Neural cell (in vitro differentiated cells): ENCODE measurements around the gene INPP5A. TPM values are rescaled to one million over a fixed set of nuclear protein-coding genes. Genes with fewer than 3 reads are reported as not detected.

Experiments
- H2AFZ ChIP-seq: fragments of 200-600, 300-800 bp; sonication (generic), shearing (Covaris generic); 2 replicates; pipeline ENCODE4 v1.6.0; 2014; ENCODE audit warnings: low read depth, mild to moderate bottlenecking, antibody characterized with exemption, low read length, moderate library complexity
- H3F3A ChIP-seq: fragments of 200-600 bp; shearing (Covaris generic); 2 replicates; pipeline ENCODE4 v1.6.1; 2016; ENCODE audit warnings: mild to moderate bottlenecking, moderate library complexity, mixed read lengths, antibody characterized with exemption, low read length; ENCODE audit not compliant: insufficient read depth, poor library complexity, severe bottlenecking
- H3K27ac ChIP-seq: fragments of 200-600, 300-800 bp; sonication (generic), shearing (Covaris generic); 2 replicates; pipeline ENCODE4 v1.5.1; 2014; ENCODE audit warnings: mild to moderate bottlenecking, low read length, moderate library complexity
- H3K27me3 ChIP-seq: fragments of 300-800, 200-600 bp; sonication (generic), shearing (Covaris generic); 2 replicates; pipeline ENCODE4 v1.6.0; 2014; ENCODE audit warnings: mild to moderate bottlenecking, low read depth, low read length, moderate library complexity; ENCODE audit not compliant: insufficient read depth
- H3K36me3 ChIP-seq: fragments of 300-800, 200-600 bp; sonication (generic), shearing (Covaris generic); 2 replicates; pipeline ENCODE4 v1.5.1; 2014; ENCODE audit warnings: mild to moderate bottlenecking, antibody characterized with exemption, low read length, moderate library complexity; ENCODE audit not compliant: insufficient read depth
- H3K4me2 ChIP-seq: fragments of 300-800, 200-600 bp; sonication (generic), shearing (Covaris generic); 2 replicates; pipeline ENCODE4 v1.6.0; 2014; ENCODE audit warnings: mild to moderate bottlenecking, low read length
- H3K4me3 ChIP-seq: fragments of 300-800, 200-600 bp; sonication (generic), shearing (Covaris generic); 2 replicates; pipeline ENCODE4 v1.5.1; 2014; ENCODE audit warnings: mild to moderate bottlenecking, low read length, moderate library complexity
- H3K79me2 ChIP-seq: fragments of 200-600 bp; shearing (Covaris generic); replicated peaks from 2 replicates; pipeline ENCODE4 v1.6.0; 2014; ENCODE audit warnings: mild to moderate bottlenecking, low read length, moderate library complexity; ENCODE audit not compliant: insufficient read depth
- H3K9ac ChIP-seq: fragments of 300-800, 200-600 bp; sonication (generic), shearing (Covaris generic); 2 replicates; pipeline ENCODE4 v1.6.1; 2016; ENCODE audit warnings: mild to moderate bottlenecking, low read length, mixed read lengths
- H3K9me2 ChIP-seq: fragments of 200-600 bp; shearing (Covaris generic); 2 replicates; pipeline ENCODE4 v1.6.1; 2016; ENCODE audit warnings: mild to moderate bottlenecking, low read length, mixed read lengths; ENCODE audit not compliant: insufficient read depth
- H3K9me3 ChIP-seq: fragments of 200-600, 300-800 bp; sonication (generic), shearing (Covaris generic); 2 replicates; pipeline ENCODE4 v1.6.1; 2016; ENCODE audit warnings: mild to moderate bottlenecking, mixed run types, low read length, moderate library complexity, mixed read lengths
- H4K20me1 ChIP-seq: fragments of 200-600 bp; shearing (Covaris generic); 2 replicates; pipeline ENCODE4 v1.6.1; 2016; ENCODE audit warnings: mild to moderate bottlenecking, mixed run types; ENCODE audit not compliant: insufficient read depth
- CTCF ChIP-seq: fragments of 450-650 bp; IDR thresholded peaks from 2 replicates; pipeline ENCODE4 v1.5.1; 2014; ENCODE audit warnings: antibody characterized with exemption, mild to moderate bottlenecking, moderate library complexity; ENCODE audit not compliant: poor library complexity, severe bottlenecking
- EP300 ChIP-seq: fragments of 450-650 bp; conservative IDR thresholded peaks from 2 replicates; pipeline ENCODE4 v1.6.1; 2014; ENCODE audit warnings: antibody characterized with exemption, mild to moderate bottlenecking, moderate library complexity; ENCODE audit not compliant: poor library complexity, severe bottlenecking
- EZH2 ChIP-seq: fragments of 200-600, 300-800 bp; shearing (Covaris generic), sonication (generic); IDR thresholded peaks from 2 replicates; pipeline ENCODE4 v1.6.1; 2014; ENCODE audit warnings: antibody characterized with exemption, low read length, borderline replicate concordance, mild to moderate bottlenecking; ENCODE audit not compliant: insufficient read depth, poor library complexity, severe bottlenecking
- MXI1 ChIP-seq: fragments of 450-650 bp; conservative IDR thresholded peaks from 2 replicates; pipeline ENCODE4 v1.6.1; 2014; ENCODE audit warnings: antibody characterized with exemption, mild to moderate bottlenecking; ENCODE audit not compliant: poor library complexity, severe bottlenecking
- POLR2AphosphoS5 ChIP-seq: IDR thresholded peaks from 2 replicates; pipeline ENCODE4 v1.6.1; 2012
- RAD21 ChIP-seq: fragments of 450-650 bp; conservative IDR thresholded peaks from 2 replicates; pipeline ENCODE4 v1.6.1; 2014; ENCODE audit warnings: antibody characterized with exemption, mild to moderate bottlenecking, moderate library complexity
- REST ChIP-seq: IDR thresholded peaks from 2 replicates; pipeline ENCODE4 v1.6.1; 2012; ENCODE audit warnings: borderline replicate concordance
- SMC3 ChIP-seq: fragments of 450-650 bp; conservative IDR thresholded peaks from 2 replicates; pipeline ENCODE4 v1.6.1; 2014; ENCODE audit warnings: antibody characterized with exemption, mild to moderate bottlenecking, moderate library complexity; ENCODE audit not compliant: poor library complexity
- TAF1 ChIP-seq: IDR thresholded peaks from 2 replicates; pipeline ENCODE4 v1.6.1; 2012; ENCODE audit warnings: low read depth
- polyA plus RNA-seq: library from polyadenylated mRNA; depleted of rRNA; stranded (reverse); fragments of >200 nt; gene quantifications from 2 replicates; pipeline ENCODE4 v1.2.3, GENCODE V29; 2014

The INPP5A gene
- polyA plus RNA-seq, 1 donor from 2014 or later: 48.8 TPM

GRCh38 chr10:132492323-132493025 is 45.1 kb upstream of the INPP5A start:
- Histone ChIP-seq H3K4me3 (no peak overlapping the region), H3K9me3 (no peaks in the 10 kb centered on the region), H4K20me1 (no peaks in the 10 kb centered on the region), H2AFZ (no peak overlapping the region), H3K9ac (no peak overlapping the region), H3K79me2 (no peaks in the 10 kb centered on the region), H3K36me3 (no peaks in the 10 kb centered on the region), H3K4me2 (no peak overlapping the region), H3F3A (no peaks in the 10 kb centered on the region), H3K27me3 (no peaks in the 10 kb centered on the region), H3K9me2 (no peaks in the 10 kb centered on the region), H3K27ac (no peak overlapping the region)
- TF ChIP-seq SMC3: no peak
- no peak for TF ChIP-seq EZH2
- no peak for TF ChIP-seq EP300
- no peak for TF ChIP-seq CTCF

GRCh38 chr10:132493246-132493755 is 44.3 kb upstream of the INPP5A start:
- H3K9me3 ChIP-seq: no peaks in the 10 kb centered on the region
- H3K9ac ChIP-seq: no peak overlapping the region
- no peaks in the 10 kb centered on the region for H3K79me2 ChIP-seq
- H3K27ac ChIP-seq: no peak overlapping the region
- no peak overlapping the region for H3K4me2 ChIP-seq
- no peaks in the 10 kb centered on the region for H4K20me1 ChIP-seq
- no peaks in the 10 kb centered on the region for H3F3A ChIP-seq
- H3K9me2 ChIP-seq: no peaks in the 10 kb centered on the region
- no peaks in the 10 kb centered on the region for H3K36me3 ChIP-seq
- H2AFZ ChIP-seq: no peak overlapping the region
- no peaks in the 10 kb centered on the region for H3K27me3 ChIP-seq
- TF ChIP-seq SMC3: no peak
- TF ChIP-seq REST: no peak
- no peak for TF ChIP-seq TAF1
- TF ChIP-seq EZH2: no peak
- TF ChIP-seq CTCF: no peak
- no peak for TF ChIP-seq POLR2AphosphoS5
- no peak for TF ChIP-seq EP300
- no peak for TF ChIP-seq RAD21
- TF ChIP-seq MXI1: no peak
- no peak overlapping the region for H3K4me3 ChIP-seq
